Peyer's patch (tissue), 4 donors: ENCODE results near the gene METAP1.

Experiments
- POLR2A ChIP-seq, 2 donors: fragments of 450-650 bp; IDR thresholded peaks; one replicate each; pipeline ENCODE4 v1.5.1; 2017; ENCODE audit warnings: antibody characterized with exemption in 2 of 2, mild to moderate bottlenecking in 2 of 2, moderate library complexity in 2 of 2
- TF ChIP-seq, protein P1 (sequence below), 6 experiments: fragments of 450-650 bp in 4 of 6; fragments of 200-600 bp in 2 of 6; sonication (generic) in 1 of 6; IDR thresholded peaks; one replicate each; pipeline ENCODE4 v1.5.1; 2017 to 2019; ENCODE audit warnings: antibody characterized with exemption in 6 of 6, mild to moderate bottlenecking in 3 of 6, moderate library complexity in 1 of 6

DNA sequence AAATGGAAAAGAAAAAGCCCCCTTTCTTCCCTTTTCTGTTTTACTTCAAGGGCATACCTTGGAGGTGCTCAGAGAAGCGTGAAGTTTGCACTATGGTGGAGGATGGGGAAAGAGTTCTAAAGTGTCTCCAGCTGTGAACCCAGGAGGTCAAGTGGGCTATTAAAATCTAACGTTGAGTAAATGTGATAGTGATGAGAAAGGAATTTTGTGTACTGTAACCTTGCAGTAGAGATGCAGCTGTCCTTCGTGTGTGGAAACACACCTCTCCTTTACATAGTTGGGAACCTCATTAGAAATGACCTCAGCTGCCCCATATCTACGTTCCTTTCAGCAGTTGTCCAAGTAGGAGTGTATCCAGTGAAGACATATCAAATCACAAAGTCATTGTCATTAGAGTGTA lies 66.6 kb downstream of the METAP1 start:
- TF ChIP-seq, protein P1, sequence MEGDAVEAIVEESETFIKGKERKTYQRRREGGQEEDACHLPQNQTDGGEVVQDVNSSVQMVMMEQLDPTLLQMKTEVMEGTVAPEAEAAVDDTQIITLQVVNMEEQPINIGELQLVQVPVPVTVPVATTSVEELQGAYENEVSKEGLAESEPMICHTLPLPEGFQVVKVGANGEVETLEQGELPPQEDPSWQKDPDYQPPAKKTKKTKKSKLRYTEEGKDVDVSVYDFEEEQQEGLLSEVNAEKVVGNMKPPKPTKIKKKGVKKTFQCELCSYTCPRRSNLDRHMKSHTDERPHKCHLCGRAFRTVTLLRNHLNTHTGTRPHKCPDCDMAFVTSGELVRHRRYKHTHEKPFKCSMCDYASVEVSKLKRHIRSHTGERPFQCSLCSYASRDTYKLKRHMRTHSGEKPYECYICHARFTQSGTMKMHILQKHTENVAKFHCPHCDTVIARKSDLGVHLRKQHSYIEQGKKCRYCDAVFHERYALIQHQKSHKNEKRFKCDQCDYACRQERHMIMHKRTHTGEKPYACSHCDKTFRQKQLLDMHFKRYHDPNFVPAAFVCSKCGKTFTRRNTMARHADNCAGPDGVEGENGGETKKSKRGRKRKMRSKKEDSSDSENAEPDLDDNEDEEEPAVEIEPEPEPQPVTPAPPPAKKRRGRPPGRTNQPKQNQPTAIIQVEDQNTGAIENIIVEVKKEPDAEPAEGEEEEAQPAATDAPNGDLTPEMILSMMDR (IDR thresholded peaks at IDR 0.05), result no peak
- no peak for TF ChIP-seq POLR2A (IDR thresholded peaks at IDR 0.05)
